Measurements from ENCODE around the gene LIME1. TPM values are rescaled to one million over a fixed set of nuclear protein-coding genes. Genes with fewer than 3 reads are reported as not detected.
"Not testable (repeated sequence)": the region's sequence is repeated elsewhere in the genome, so short reads cannot be mapped to it uniquely, and the experiment has no call there.

The LIME1 gene
- total and polyA plus RNA-seq, 5 donors: 2.1 to 2.9 (median 2.7) TPM

- 98% methylated on average over 5 of the region's 5 CpGs for WGBS
- DNase-seq: no peak
- H3K27me3 ChIP-seq (ENCODE audit: control insufficient read depth, insufficient read depth): no peaks in the 10 kb centered on the region
- H3K4me1 ChIP-seq (ENCODE audit: control insufficient read depth, insufficient read depth, low read length): no peaks in the 10 kb centered on the region
- H3K4me3 ChIP-seq (ENCODE audit: low read length): no peak overlapping the region
- ATAC-seq: no peak
- H3K27ac ChIP-seq (ENCODE audit: low read length): no peak overlapping the region
- intact Hi-C loops (cut with DNase I): no loop called here
- no peaks in the 10 kb centered on the region for H3K9me3 ChIP-seq (ENCODE audit: control insufficient read depth, low read length)
These were observed 21.6 kb upstream of the LIME1 start for GRCh38 chr20:63714858-63715257.

- Histone ChIP-seq H3K4me3 (ENCODE audit: low read length) (no peak overlapping the region), H3K27me3 (ENCODE audit: control insufficient read depth, insufficient read depth) (no peaks in the 10 kb centered on the region), H3K9me3 (ENCODE audit: control insufficient read depth, low read length) (no peaks in the 10 kb centered on the region), H3K4me1 (ENCODE audit: control insufficient read depth, insufficient read depth, low read length) (no peaks in the 10 kb centered on the region), H3K27ac (ENCODE audit: low read length) (no peak overlapping the region)
- WGBS: 98% methylated on average over 2 of the region's 2 CpGs
- ATAC-seq (no peak), DNase-seq (no peak)
- intact Hi-C loops (cut with DNase I): no loop called here
These were observed 17.5 kb upstream of the LIME1 start for GRCh38 chr20:63718996-63719395.

GRCh38 chr20:63722967-63723622 is 13.4 kb upstream of the LIME1 start:
- 70% methylated on average over 2 of the region's 2 CpGs for WGBS
- H3K4me3 ChIP-seq (ENCODE audit: low read length); ATAC-seq; H3K27ac ChIP-seq (ENCODE audit: low read length); H3K9me3 ChIP-seq (ENCODE audit: control insufficient read depth, low read length); H3K4me1 ChIP-seq (ENCODE audit: control insufficient read depth, insufficient read depth, low read length); intact Hi-C loops (cut with DNase I); H3K27me3 ChIP-seq (ENCODE audit: control insufficient read depth, insufficient read depth); DNase-seq: not testable (repeated sequence)

GRCh38 chr20:63730189-63730733 is 6.2 kb upstream of the LIME1 start:
- not testable (repeated sequence) for H3K9me3 ChIP-seq (ENCODE audit: control insufficient read depth, low read length); ATAC-seq; H3K4me3 ChIP-seq (ENCODE audit: low read length); H3K4me1 ChIP-seq (ENCODE audit: control insufficient read depth, insufficient read depth, low read length); DNase-seq; H3K27ac ChIP-seq (ENCODE audit: low read length); H3K27me3 ChIP-seq (ENCODE audit: control insufficient read depth, insufficient read depth)
- WGBS: 93% methylated on average over 18 of the region's 18 CpGs
- intact Hi-C loops (cut with DNase I): loop anchor here in 1 of 4 donors (10.0 kb wide), 1 partner anchor 85 kb away; no protein-coding TSS in a partner anchor

DNA sequence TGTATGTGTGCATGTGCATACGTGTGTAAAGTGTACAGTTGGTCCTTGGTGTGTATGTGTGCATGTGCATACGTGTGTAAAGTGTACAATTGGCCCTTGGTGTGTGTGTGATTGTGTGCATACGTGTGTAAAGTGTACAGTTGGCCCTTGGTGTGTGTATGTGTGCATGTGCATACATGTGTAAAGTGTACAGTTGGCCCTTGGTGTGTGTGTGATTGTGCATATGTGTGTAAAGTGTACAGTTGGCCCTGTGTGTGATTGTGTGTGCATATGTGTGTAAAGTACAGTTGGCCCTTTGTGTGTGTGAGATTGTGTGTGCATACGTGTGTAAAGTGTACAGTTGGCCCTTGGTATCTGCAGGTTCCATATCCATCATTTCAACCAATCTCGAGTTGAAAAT is 5.1 kb upstream of the LIME1 start:
- Histone ChIP-seq H3K27me3 (ENCODE audit: control insufficient read depth, insufficient read depth) (no peaks in the 10 kb centered on the region), H3K4me1 (ENCODE audit: control insufficient read depth, insufficient read depth, low read length) (no peaks in the 10 kb centered on the region), H3K4me3 (ENCODE audit: low read length) (no peak overlapping the region), H3K27ac (ENCODE audit: low read length) (no peak overlapping the region), H3K9me3 (ENCODE audit: control insufficient read depth, low read length) (no peaks in the 10 kb centered on the region)
- intact Hi-C loops (cut with DNase I): loop anchor here in 1 of 4 donors (10.0 kb wide), 1 partner anchor 87 kb away; no protein-coding TSS in a partner anchor
- WGBS: 81% methylated on average over 5 of the region's 5 CpGs
- no peak for ATAC-seq
- DNase-seq: no peak

GRCh38 chr20:63732118-63733095 is 4.1 kb upstream of the LIME1 start:
- H3K27me3 ChIP-seq (ENCODE audit: control insufficient read depth, insufficient read depth): no peaks in the 10 kb centered on the region
- H3K4me3 ChIP-seq (ENCODE audit: low read length): no peak overlapping the region
- 87% methylated on average over 38 of the region's 38 CpGs for WGBS
- H3K4me1 ChIP-seq (ENCODE audit: control insufficient read depth, insufficient read depth, low read length): no peaks in the 10 kb centered on the region
- intact Hi-C loops (cut with DNase I): loop anchor here in 1 of 4 donors (10.0 kb wide), 1 partner anchor 88 kb away; no protein-coding TSS in a partner anchor
- no peak for ATAC-seq
- no peak overlapping the region for H3K27ac ChIP-seq (ENCODE audit: low read length)
- no peaks in the 10 kb centered on the region for H3K9me3 ChIP-seq (ENCODE audit: control insufficient read depth, low read length)
- DNase-seq: no peak

DNA sequence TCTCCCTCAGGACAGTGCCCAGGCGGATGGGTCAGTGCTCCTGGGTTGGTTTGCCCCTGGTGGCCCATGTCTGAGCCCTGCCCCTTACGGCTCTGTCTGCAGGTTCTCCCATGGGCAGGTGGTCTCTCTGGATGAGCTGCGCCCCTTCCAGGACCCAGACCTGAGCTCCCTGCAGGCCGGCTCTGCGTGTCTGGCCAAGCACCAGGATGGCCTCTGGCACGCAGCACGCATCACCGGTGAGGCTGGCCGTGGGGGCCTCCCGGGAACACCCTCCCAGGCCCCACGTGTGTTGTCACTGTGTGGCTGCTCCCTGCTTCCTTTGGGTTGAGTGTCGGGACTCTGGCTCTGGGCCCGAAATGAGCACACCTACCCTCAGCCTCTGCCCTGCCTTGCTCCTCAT is 3.3 kb upstream of the LIME1 start:
- no peak overlapping the region for H3K27ac ChIP-seq (ENCODE audit: low read length)
- WGBS: 93% methylated on average over 13 of the region's 13 CpGs
- no peak overlapping the region for H3K4me3 ChIP-seq (ENCODE audit: low read length)
- no peaks in the 10 kb centered on the region for H3K27me3 ChIP-seq (ENCODE audit: control insufficient read depth, insufficient read depth)
- ATAC-seq (no peak), DNase-seq (peak in 1 of 3 donors; percentile 51)
- no peaks in the 10 kb centered on the region for H3K4me1 ChIP-seq (ENCODE audit: control insufficient read depth, insufficient read depth, low read length)
- intact Hi-C loops (cut with DNase I): loop anchor here in 1 of 4 donors (10.0 kb wide), 1 partner anchor 88 kb away; no protein-coding TSS in a partner anchor
- no peaks in the 10 kb centered on the region for H3K9me3 ChIP-seq (ENCODE audit: control insufficient read depth, low read length)

DNA sequence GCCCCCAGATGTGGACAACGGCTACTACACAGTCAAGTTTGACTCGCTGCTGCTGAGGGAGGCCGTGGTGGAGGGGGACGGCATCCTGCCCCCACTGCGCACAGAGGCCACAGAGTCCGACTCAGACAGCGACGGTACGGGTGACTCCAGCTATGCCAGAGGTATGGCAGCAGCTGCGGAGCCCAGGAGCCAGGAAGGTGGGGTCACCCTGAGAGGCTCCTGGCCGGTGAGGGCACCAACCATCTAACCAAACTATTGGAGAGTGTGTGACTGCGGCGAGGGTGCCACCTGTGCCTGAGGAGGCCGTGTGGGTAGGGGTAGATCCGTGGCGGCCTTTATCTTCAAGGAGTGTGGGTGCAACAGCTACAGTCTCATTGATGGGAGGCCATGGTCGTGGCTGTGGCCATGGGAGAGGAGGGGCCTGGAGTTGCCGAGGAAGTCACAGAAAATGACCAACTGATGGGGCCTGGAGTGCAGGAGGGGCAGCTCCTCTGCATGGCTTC is 2.8 kb upstream of the LIME1 start:
- Histone ChIP-seq H3K9me3 (ENCODE audit: control insufficient read depth, low read length) (no peaks in the 10 kb centered on the region), H3K4me3 (ENCODE audit: low read length) (no peak overlapping the region), H3K27ac (ENCODE audit: low read length) (no peak overlapping the region), H3K4me1 (ENCODE audit: control insufficient read depth, insufficient read depth, low read length) (no peaks in the 10 kb centered on the region), H3K27me3 (ENCODE audit: control insufficient read depth, insufficient read depth) (no peaks in the 10 kb centered on the region)
- ATAC-seq (no peak), DNase-seq (no peak)
- intact Hi-C loops (cut with DNase I): loop anchor here in 1 of 4 donors (10.0 kb wide), 1 partner anchor 89 kb away; no protein-coding TSS in a partner anchor
- 93% methylated on average over 18 of the region's 18 CpGs for WGBS

DNA sequence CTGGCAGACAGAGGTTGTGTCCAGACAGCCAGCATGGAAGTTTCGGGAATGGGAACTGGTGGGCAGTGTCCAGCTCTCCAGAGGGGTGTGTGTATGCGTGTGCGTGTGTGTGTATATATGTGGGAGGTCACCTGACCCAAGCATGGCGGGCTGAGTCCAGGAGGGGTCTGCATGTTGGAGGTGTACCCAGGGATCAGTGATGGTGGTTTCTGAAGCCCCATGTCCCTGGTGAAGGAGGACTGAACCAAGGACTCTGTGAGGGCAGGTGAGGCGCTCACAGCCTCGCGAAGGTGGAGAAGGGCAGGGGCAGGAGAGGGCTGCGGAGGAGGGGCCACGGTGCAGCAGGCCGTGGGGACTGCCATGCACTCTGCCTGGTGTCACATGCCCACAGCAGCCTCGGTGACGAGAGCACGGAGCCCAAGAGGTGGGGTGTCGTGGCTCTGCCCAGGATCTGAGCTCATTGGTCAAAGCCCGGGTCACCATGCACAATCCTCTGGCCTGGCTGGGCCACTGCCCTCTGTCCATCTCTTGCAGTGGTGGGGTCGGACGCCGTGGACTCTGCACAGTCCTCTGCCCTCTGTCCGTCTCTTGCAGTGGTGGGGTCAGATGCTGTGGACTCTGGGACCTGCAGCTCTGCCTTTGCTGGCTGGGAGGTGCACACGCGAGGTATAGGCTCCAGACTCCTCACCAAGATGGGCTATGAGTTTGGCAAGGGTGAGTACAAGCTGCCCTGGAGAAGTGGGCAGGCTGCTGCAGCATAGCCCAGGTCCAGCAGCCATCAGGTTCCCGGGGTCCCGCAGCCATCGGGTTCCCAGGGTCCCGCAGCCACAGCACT is 2.1 kb upstream of the LIME1 start:
- Histone ChIP-seq H3K9me3 (ENCODE audit: control insufficient read depth, low read length) (no peaks in the 10 kb centered on the region), H3K4me3 (ENCODE audit: low read length) (no peak overlapping the region), H3K27ac (ENCODE audit: low read length) (no peak overlapping the region), H3K4me1 (ENCODE audit: control insufficient read depth, insufficient read depth, low read length) (no peaks in the 10 kb centered on the region), H3K27me3 (ENCODE audit: control insufficient read depth, insufficient read depth) (no peaks in the 10 kb centered on the region)
- DNase-seq (no peak), ATAC-seq (no peak)
- intact Hi-C loops (cut with DNase I): loop anchor here in 1 of 4 donors (10.0 kb wide), 1 partner anchor 90 kb away; no protein-coding TSS in a partner anchor
- 91% methylated on average over 25 of the region's 25 CpGs for WGBS
